ENCODE measurements around the gene NXNL2.

NXNL2 gene

GRCh38 chr9:88531920-88532698 lies 2.9 kb upstream of the NXNL2 start:
- no peak for DNase-seq (ENCODE audit: low read depth)

- no peak for DNase-seq (ENCODE audit: low read depth)
Measured at GRCh38 chr9:88533951-88534455, 975 bp upstream of the NXNL2 start.

- DNase-seq (ENCODE audit: low read depth), result no peak
Measured at GRCh38 chr9:88535226-88536022, 446 bp downstream of the NXNL2 start.

- DNase-seq (ENCODE audit: low read depth), result no peak
Measured at GRCh38 chr9:88536023-88536324, 996 bp downstream of the NXNL2 start.

GRCh38 chr9:88536951-88537760 lies 2.2 kb downstream of the NXNL2 start:
- no peak for DNase-seq (ENCODE audit: low read depth)

- DNase-seq (ENCODE audit: low read depth), result no peak
Measured at GRCh38 chr9:88537761-88538091, 2.7 kb downstream of the NXNL2 start.

GRCh38 chr9:88538311-88539085 lies 3.5 kb downstream of the NXNL2 start:
- no peak for DNase-seq (ENCODE audit: low read depth)

- DNase-seq (ENCODE audit: low read depth), result no peak
Measured at GRCh38 chr9:88539246-88539645, 4.3 kb downstream of the NXNL2 start.

GRCh38 chr9:88540251-88540763 lies 5.3 kb downstream of the NXNL2 start:
- no peak for DNase-seq (ENCODE audit: low read depth)

- DNase-seq (ENCODE audit: low read depth), result no peak
Measured at GRCh38 chr9:88544245-88544644, 9.3 kb downstream of the NXNL2 start.

GRCh38 chr9:88551546-88552137 lies 16.7 kb downstream of the NXNL2 start:
- DNase-seq (ENCODE audit: low read depth), result no peak

- no peak for DNase-seq (ENCODE audit: low read depth)
Measured at GRCh38 chr9:88553350-88553749, 18.4 kb downstream of the NXNL2 start.

GRCh38 chr9:88555268-88555980 lies 20.4 kb downstream of the NXNL2 start:
- no peak for DNase-seq (ENCODE audit: low read depth)

GRCh38 chr9:88559661-88560060 lies 24.7 kb downstream of the NXNL2 start:
- no peak for DNase-seq (ENCODE audit: low read depth)

- no peak for DNase-seq (ENCODE audit: low read depth)
Measured at GRCh38 chr9:88567870-88568269, 32.9 kb downstream of the NXNL2 start.

- no peak for DNase-seq (ENCODE audit: low read depth)
Measured at GRCh38 chr9:88571419-88571818, 36.4 kb downstream of the NXNL2 start.

GRCh38 chr9:88572684-88573083 lies 37.7 kb downstream of the NXNL2 start:
- DNase-seq (ENCODE audit: low read depth), result no peak

GRCh38 chr9:88574953-88575352 lies 40.0 kb downstream of the NXNL2 start:
- no peak for DNase-seq (ENCODE audit: low read depth)

- DNase-seq (ENCODE audit: low read depth), result no peak
Measured at GRCh38 chr9:88577256-88578120, 42.5 kb downstream of the NXNL2 start.

Measured in non-pigmented ciliary epithelial cell (primary cell).